Progenitor cell of endocrine pancreas (in vitro differentiated cells): ENCODE results near the gene BCAS3. TPM values are rescaled to one million over a fixed set of nuclear protein-coding genes. Genes with fewer than 3 reads are reported as not detected.

Experiments used
- DNase-seq: peaks from one replicate; pipeline ENCODE4 v3.0.0; 2021; ENCODE audit warnings: low spot score; ENCODE audit not compliant: unreplicated experiment
- H3K27ac Mint-ChIP-seq: 2 replicates; pipeline ENCODE4 v1.8.0; 2021; ENCODE audit warnings: mild to moderate bottlenecking, moderate library complexity, mixed read lengths
- H3K27me3 Mint-ChIP-seq: 2 replicates; pipeline ENCODE4 v1.8.0; 2021; ENCODE audit warnings: mixed read lengths
- H3K36me3 Mint-ChIP-seq: 2 replicates; pipeline ENCODE4 v1.8.0; 2022; ENCODE audit warnings: mixed read lengths; ENCODE audit not compliant: insufficient read depth
- H3K4me1 Mint-ChIP-seq: 2 replicates; pipeline ENCODE4 v1.8.0; 2021; ENCODE audit warnings: low read depth, mixed read lengths
- H3K4me3 Mint-ChIP-seq: 2 replicates; pipeline ENCODE4 v1.8.0; 2021; ENCODE audit warnings: low read depth, mild to moderate bottlenecking, moderate library complexity, mixed read lengths
- H3K9me3 Mint-ChIP-seq: 2 replicates; pipeline ENCODE4 v1.8.0; 2021; ENCODE audit warnings: low read depth, mixed read lengths
- CTCF ChIP-seq: fragments of 200-600 bp; sonication (generic); IDR thresholded peaks from one replicate; pipeline ENCODE4 v1.5.0; 2021; ENCODE audit warnings: antibody characterized with exemption, mild to moderate bottlenecking; ENCODE audit not compliant: unreplicated experiment
- total RNA-seq: library from RNA; stranded (reverse); gene quantifications from 2 replicates; pipeline ENCODE4 v1.2.1, GENCODE V29; 2021

The BCAS3 gene
- total RNA-seq, 1 donor from 2014 or later = 36.1 TPM

DNA sequence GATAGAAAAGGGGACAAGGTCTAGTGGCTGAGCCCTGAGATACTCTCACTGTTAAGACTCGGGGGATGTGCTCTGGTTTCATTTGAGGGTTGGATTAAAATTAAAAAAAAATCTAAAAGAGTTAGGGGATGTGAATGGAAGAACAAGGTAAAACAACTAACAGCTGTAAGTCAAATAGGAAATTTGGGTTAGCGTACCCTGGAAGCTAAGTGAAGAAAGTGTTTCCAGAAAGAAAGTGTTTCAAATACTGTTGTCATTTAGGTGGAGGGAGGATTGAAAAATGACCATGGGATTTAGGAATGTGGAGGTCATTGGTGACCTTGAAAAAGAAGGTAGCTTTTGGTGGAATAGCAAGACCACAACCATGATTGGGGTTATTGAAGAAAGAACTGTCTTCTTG, 40.0 kb upstream of the BCAS3 start:
- Mint-ChIP-seq H3K27ac (no peak overlapping the region), H3K9me3 (no peaks in the 10 kb centered on the region), H3K36me3 (peaks cover 8% of the 10 kb centered on the region), H3K27me3 (no peaks in the 10 kb centered on the region), H3K4me1 (peaks cover 1% of the 10 kb centered on the region), H3K4me3 (no peak overlapping the region)
- TF ChIP-seq CTCF = no peak
- no peak for DNase-seq

DNA sequence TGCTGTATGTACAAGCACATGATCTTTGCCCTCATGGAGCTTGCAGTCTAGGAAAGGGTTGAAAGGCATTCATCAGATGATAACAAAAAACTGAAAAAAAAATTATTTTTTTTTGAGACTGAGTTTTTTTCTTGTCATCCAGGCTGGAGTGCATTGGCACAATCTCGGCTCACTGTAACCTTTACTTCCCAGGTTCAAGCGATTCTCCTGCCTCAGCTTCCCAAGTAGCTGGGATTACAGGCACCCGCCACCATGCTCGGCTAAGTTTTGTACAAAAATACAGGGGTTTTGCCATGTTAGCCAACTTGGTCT, 38.7 kb upstream of the BCAS3 start:
- Mint-ChIP-seq H3K27ac (no peak overlapping the region), H3K4me1 (peaks cover 1% of the 10 kb centered on the region), H3K36me3 (peaks cover 8% of the 10 kb centered on the region), H3K27me3 (no peaks in the 10 kb centered on the region), H3K9me3 (no peaks in the 10 kb centered on the region), H3K4me3 (no peak overlapping the region)
- TF ChIP-seq CTCF = no peak
- DNase-seq = no peak

DNA sequence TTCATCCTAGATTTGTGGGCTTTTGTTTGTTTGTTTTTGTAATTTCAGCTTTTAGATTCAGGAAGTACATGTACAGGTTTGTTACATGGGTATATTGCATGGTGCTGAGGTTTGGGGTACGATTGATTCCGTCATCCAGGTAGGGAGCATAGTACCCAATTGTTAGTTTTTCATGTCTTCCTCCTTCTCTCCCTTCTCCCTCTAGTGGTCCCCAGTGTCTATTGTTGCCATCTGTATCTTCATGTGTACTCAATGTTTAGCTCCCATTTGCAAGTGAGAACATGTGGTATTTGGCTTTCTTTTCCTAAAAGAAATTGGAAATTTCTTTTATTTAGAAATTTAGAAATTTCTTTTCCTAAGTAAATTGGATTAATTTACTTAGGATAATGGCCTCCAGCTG, 37.1 kb upstream of the BCAS3 start:
- Mint-ChIP-seq H3K36me3 (peaks cover 8% of the 10 kb centered on the region), H3K4me1 (peaks cover 1% of the 10 kb centered on the region), H3K27me3 (no peaks in the 10 kb centered on the region), H3K9me3 (no peaks in the 10 kb centered on the region), H3K4me3 (no peak overlapping the region), H3K27ac (no peak overlapping the region)
- DNase-seq = no peak
- peak; percentile 49 for TF ChIP-seq CTCF

GRCh38 chr17:60641126-60641525, 36.5 kb upstream of the BCAS3 start:
- no peak for TF ChIP-seq CTCF
- Mint-ChIP-seq H3K27me3 (no peaks in the 10 kb centered on the region), H3K9me3 (no peaks in the 10 kb centered on the region), H3K27ac (no peak overlapping the region), H3K4me1 (peaks cover 3% of the 10 kb centered on the region), H3K4me3 (no peak overlapping the region), H3K36me3 (peaks cover 8% of the 10 kb centered on the region)
- no peak for DNase-seq

DNA sequence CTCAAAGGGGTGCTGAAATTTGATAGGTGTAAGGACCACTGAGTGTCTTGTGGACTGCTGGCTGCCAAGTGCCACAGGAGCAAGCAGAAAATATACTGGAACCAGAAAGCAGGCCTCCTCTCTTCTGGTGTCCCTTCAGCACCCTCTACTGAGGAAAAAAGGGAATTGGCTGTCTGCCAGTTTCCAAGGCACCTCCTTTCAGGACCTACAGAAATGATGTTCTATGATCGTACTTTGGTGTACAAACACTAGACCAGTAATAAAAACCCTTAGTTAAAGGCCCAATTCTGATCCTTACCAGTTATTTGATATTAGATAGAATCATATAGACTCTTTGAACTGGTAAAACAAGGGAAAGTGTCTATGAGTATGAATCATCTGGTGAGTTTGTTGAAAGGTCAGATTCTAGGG, 35.8 kb upstream of the BCAS3 start:
- TF ChIP-seq CTCF = peak; percentile 72
- Mint-ChIP-seq H3K27ac (no peak overlapping the region), H3K36me3 (peaks cover 6% of the 10 kb centered on the region), H3K4me1 (peaks cover 7% of the 10 kb centered on the region), H3K27me3 (no peaks in the 10 kb centered on the region), H3K9me3 (no peaks in the 10 kb centered on the region), H3K4me3 (no peak overlapping the region)
- DNase-seq = peak; percentile 30
